Measurements from ENCODE around the gene LKAAEAR1. TPM values are rescaled to one million over a fixed set of nuclear protein-coding genes. Genes with fewer than 3 reads are reported as not detected.

LKAAEAR1 gene
- total and polyA plus RNA-seq, 9 of the 15 experiments (the other 6 are each of a cell fraction or from before 2014, with no cell fraction given) = not detected

DNA sequence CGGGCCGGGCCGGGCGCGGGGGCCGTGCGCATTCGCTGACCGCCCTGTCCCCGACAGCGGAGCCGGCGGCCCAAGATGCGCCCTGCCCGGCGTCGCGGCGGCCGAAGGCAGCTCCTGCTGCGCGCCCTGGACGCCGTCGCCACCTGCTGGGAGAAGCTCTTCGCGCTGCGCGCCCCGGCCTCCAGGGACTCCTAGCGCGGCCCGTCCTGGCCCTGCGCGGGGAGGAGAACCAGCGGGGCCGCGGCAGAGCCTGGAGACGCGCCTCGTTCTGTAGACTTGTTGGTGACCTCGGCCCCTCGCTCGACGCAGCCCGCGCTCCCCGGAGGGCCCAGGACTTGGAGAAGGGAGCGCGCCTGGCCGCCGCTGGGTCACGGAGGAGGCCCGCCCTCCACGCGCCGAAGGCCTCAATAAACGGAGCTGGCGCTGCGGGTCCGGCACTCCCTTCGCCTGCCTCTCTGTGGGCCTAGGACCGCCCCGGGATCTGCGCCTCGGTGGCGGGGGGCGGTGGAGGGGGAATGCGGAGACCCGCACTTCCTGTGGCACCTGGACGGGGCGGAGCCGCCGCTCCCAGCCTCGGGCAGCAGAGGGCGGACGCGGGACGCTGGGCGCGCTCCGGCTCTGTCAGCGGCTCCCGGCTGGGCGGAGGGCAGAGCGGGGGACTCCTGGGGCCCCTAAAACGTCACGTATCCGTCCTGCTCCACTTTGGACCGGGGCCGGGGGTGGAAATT is 45.5 kb downstream of the LKAAEAR1 start (continued):
- TF ChIP-seq, protein P1, sequence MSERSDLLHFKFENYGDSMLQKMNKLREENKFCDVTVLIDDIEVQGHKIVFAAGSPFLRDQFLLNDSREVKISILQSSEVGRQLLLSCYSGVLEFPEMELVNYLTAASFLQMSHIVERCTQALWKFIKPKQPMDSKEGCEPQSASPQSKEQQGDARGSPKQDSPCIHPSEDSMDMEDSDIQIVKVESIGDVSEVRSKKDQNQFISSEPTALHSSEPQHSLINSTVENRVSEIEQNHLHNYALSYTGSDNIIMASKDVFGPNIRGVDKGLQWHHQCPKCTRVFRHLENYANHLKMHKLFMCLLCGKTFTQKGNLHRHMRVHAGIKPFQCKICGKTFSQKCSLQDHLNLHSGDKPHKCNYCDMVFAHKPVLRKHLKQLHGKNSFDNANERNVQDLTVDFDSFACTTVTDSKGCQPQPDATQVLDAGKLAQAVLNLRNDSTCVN (CRISPR knock-in tag; IDR thresholded peaks at IDR 0.05) = no peak
- TF ChIP-seq KDM5B (IDR thresholded peaks at IDR 0.05; ENCODE audit: insufficient replicate concordance, low read depth, low read length) (no peak), ZFPM2 (CRISPR knock-in tag; IDR thresholded peaks at IDR 0.05) (no peak), SETDB1 (IDR thresholded peaks at IDR 0.05; ENCODE audit: low read length) (no peak), ZNF121 (CRISPR knock-in tag; conservative IDR thresholded peaks at IDR 0.05) (no peak), MTF1 (CRISPR knock-in tag; IDR thresholded peaks at IDR 0.05; ENCODE audit: borderline replicate concordance) (no peak), KLF13 (tag; IDR thresholded peaks at IDR 0.05; ENCODE audit: borderline replicate concordance, low read depth) (no peak), ZNF282 (CRISPR knock-in tag; IDR thresholded peaks at IDR 0.05) (0 out of 2 replicates have a peak, but pooled peaks have one; percentile 63), SRF (CRISPR knock-in tag; IDR thresholded peaks at IDR 0.05) (no peak), KLF16 (IDR thresholded peaks at IDR 0.05) (peak; percentile 3; the same call in 1 of the 2 replicates), ATF2 (CRISPR knock-in tag; IDR thresholded peaks at IDR 0.05) (no peak), ELF4 (CRISPR knock-in tag; IDR thresholded peaks at IDR 0.05) (no peak), DDX20 (tag; IDR thresholded peaks at IDR 0.05; ENCODE audit: low read depth) (no peak), MAFF (IDR thresholded peaks at IDR 0.05; ENCODE audit: low read length) (no peak), JUND (IDR thresholded peaks at IDR 0.05; ENCODE audit: borderline replicate concordance, low read depth, low read length) (0 out of 2 replicates have a peak, but pooled peaks have one; percentile 11), JUND (tag; IDR thresholded peaks at IDR 0.05; ENCODE audit: borderline replicate concordance, low read depth, low read length) (no peak), HBP1 (CRISPR knock-in tag; IDR thresholded peaks at IDR 0.05) (no peak), THRAP3 (IDR thresholded peaks at IDR 0.05; ENCODE audit: borderline replicate concordance) (no peak), KAT7 (CRISPR knock-in tag; IDR thresholded peaks at IDR 0.05; ENCODE audit: borderline replicate concordance) (peak; percentile 58; the same call in 1 of the 2 replicates), CREBBP (IDR thresholded peaks at IDR 0.05; ENCODE audit: low read depth, low read length) (no peak), ZNF239 (CRISPR knock-in tag; IDR thresholded peaks at IDR 0.05) (no peak), EP400 (IDR thresholded peaks at IDR 0.05) (peak; percentile 15; the same call in 1 of the 2 replicates)
- TF ChIP-seq, protein P2, sequence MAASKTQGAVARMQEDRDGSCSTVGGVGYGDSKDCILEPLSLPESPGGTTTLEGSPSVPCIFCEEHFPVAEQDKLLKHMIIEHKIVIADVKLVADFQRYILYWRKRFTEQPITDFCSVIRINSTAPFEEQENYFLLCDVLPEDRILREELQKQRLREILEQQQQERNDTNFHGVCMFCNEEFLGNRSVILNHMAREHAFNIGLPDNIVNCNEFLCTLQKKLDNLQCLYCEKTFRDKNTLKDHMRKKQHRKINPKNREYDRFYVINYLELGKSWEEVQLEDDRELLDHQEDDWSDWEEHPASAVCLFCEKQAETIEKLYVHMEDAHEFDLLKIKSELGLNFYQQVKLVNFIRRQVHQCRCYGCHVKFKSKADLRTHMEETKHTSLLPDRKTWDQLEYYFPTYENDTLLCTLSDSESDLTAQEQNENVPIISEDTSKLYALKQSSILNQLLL (CRISPR knock-in tag; IDR thresholded peaks at IDR 0.05; ENCODE audit: borderline replicate concordance) = no peak

Measured in K562 (cell line).